Embryonic facial prominence (tissue), 1 donor: Measurements from ENCODE around the gene TMEM205.

Source experiments
- DNase-seq: peaks from one replicate; pipeline ENCODE4 v3.0.0-alpha.2; 2016; ENCODE audit errors: extremely low spot score

TMEM205 gene

DNA sequence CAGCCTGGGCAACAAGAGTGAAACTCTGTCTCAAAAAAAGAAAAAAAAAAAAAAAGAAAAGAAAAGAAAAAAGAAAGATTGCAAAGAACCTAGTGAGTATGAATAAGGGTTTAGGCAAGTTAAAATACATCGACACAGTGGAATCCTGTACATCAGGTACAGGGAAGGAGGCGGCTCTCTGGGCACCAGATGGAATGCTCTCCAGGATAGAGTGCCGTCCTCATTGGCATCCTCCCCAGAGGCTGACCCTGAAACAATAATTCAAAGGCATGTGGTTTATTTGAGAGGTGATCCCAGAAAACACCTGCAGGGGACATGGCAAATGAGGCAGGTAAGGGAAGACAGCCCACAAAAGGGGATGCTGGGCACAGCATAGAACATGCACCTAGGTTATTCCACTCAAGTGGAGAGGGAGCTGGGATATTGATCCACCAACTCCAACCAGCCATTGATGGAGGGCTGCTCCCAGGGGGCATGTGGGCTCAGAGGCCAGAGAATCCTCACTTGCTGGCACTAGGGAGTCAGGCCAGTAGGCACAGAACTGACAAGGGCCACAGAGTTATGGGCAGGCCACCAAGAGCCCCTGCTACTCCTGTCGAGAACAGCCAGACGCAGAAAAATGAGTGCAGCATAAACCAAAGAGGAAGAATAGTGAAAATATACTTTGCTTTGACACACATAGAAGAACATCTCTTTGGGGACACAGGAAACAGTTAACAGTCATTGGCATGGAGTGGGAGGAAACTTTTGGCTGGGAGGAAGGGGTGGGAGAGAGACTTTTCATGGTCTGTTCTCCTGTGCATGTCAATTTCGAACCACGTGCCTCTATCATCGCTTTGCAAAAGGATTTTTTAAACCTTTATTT, 45.9 kb downstream of the TMEM205 start:
- DNase-seq, result no peak

DNA sequence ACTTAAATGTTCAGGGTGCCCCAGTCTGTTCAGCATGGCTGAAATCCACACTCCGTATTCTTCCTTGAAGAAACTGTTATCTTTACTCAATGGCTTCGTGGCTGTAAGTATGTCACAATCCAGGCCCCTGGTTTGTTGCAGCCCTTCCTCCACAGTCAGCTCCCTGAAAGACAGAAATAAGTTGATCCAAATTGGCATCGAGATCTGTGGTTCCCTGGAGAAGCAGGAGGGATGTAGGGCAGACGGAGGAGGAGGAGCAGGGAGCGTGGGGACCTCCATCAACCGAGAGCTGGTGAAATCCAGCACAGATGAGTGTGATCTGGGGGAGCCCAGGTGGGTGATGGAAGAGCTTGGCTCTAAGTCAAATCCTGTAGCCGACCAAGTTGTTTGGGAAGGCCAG, 49.8 kb downstream of the TMEM205 start:
- DNase-seq, result no peak

DNA sequence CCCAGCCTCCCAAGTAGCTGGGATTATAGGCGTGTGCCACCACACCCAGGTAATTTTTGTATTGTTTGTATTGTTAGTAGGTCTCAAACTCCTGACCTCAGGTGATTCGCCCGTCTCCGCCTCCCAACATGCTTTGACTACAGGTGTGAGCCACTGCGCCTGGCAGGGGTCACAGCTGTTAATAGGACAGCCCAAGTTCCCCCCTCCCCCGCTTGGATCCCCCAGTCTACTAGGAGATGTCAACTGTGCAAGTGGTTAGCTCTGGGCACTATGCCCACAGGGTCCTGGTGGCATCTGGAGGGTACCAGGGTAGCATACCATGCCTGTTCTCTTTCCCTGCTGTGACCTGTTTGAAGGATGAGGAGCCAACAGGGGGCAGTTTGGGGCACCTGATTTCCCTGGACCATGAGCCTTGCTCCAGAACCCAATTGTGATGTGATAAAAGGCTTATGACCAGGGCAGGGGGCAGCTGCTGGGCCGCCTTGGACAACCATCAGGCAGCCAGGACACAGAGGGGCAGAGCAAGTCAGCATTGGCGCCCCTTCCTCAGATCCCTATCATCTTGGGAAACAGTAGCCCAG, 50.3 kb downstream of the TMEM205 start, which contains the start of gene TSPAN16:
TSPAN16 (plus strand) TSS at position 496 of the 581 bp plus-strand sequence. CDS start 138 bp downstream, outside the sequence.
- no peak for DNase-seq

DNA sequence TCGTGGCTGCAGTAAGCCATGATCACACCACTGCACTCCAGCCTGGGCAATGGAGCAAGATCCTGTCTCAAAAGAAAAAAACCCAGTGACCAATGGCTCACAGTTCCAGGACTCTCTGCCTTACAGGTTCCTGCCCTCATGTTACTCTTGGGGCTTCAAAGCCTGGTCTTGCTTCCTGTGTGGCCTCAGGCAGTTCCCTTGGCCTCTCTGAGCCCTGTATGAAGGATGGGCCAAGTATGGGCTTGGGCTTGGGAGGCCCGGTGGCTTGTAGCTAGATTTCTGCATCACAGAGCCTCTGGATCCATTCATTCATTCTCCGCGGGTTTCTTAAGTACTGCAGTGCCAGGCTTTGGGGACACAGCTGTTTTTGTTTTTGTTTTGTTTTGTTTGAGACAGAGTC, 50.9 kb downstream of the TMEM205 start:
- no peak for DNase-seq

DNA sequence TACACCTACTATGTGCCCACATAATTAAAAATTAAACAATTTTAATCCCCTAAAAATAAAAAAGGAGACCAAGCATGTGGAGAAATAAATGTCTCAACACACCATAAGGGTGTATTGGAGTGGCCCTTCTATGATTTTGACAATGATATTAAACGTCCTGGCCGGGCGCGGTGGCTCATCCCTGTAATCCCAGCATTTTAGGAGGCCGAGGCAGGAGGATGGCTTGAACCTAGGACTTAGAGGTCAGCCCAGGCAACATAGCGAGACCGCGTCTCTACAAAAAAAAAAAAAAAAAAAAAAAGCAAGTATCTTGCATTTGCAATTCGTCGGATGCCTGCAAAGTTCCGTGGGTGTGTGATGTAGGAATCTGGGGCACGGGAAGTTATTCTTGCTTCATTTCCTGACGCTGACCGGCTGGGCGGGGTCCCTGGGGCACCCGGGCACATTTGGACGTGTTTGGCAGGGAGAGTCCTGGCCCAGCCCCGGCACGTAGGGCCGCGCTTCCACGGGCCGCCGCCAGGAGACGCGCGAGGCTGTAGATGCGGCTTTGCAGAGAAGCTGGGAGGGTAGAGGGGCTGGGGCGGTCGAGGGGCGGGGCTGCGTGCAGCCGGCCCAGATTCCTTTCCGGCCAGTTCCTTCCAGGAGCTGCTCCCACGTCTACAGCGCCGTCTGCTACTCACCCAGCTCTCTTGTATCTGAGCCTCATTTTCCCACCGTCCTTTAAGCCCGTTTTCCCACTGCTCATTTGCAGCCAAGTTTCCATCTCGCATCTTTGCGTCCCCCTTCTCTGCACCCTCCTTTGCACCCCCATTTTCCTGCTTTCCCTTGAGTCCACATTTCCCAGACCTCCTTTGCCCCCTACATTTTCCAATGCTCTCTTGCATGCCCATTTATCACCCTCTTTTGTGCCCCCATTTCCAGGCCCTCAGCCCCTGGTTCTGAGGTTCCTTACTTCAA, 52.4 kb downstream of the TMEM205 start:
- DNase-seq, result peak; percentile 76
